C4-2B (cell line): Measurements from ENCODE around the gene MEOX2.

Experiments used
- ZFX ChIP-seq: fragments of 450-650 bp; IDR thresholded peaks from 2 replicates; pipeline ENCODE4 v1.6.1; 2017
- TF ChIP-seq, protein P1 (sequence below): fragments of 450-650 bp; conservative IDR thresholded peaks from 2 replicates; pipeline ENCODE4 v1.5.1; 2017; ENCODE audit warnings: mild to moderate bottlenecking

DNA sequence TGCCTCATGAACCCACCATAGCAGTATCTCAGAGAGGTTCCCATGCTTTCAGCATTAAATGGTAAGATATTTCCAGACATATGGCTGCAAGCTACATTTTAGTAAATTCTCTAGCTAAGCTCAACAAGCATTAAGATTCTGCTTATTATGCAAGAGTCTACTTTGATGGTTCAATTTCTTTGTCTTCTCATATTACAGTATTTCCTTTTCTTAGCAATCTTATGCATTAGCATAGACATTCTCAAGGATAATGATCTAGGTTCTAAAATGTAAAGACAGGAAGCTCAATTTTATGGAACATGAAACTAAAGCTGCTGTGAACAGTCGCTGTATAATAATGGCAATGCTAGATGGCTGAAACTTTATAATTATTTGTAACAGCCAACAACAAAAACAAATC, 39.2 kb downstream of the MEOX2 start:
- TF ChIP-seq, protein P1, sequence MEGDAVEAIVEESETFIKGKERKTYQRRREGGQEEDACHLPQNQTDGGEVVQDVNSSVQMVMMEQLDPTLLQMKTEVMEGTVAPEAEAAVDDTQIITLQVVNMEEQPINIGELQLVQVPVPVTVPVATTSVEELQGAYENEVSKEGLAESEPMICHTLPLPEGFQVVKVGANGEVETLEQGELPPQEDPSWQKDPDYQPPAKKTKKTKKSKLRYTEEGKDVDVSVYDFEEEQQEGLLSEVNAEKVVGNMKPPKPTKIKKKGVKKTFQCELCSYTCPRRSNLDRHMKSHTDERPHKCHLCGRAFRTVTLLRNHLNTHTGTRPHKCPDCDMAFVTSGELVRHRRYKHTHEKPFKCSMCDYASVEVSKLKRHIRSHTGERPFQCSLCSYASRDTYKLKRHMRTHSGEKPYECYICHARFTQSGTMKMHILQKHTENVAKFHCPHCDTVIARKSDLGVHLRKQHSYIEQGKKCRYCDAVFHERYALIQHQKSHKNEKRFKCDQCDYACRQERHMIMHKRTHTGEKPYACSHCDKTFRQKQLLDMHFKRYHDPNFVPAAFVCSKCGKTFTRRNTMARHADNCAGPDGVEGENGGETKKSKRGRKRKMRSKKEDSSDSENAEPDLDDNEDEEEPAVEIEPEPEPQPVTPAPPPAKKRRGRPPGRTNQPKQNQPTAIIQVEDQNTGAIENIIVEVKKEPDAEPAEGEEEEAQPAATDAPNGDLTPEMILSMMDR: no peak
- TF ChIP-seq ZFX: no peak
